Activated effector memory CD4-positive, alpha-beta T cell treated with Interleukin-2 at 50 U/mL for 16 hours (primary cell): ENCODE data around the gene PDIK1L.

Source experiments
- DNase-seq: peaks from one replicate; pipeline ENCODE4 v3.0.0-alpha.2; 2020

The PDIK1L gene

GRCh38 chr1:26111530-26112406, at the start of gene PDIK1L:
Gene PDIK1L (plus strand): TSS chr1:26111824. CDS start chr1:26114309, 2,485 bp downstream.
- peak; percentile 95 for DNase-seq

- no peak for DNase-seq
These were observed 47.1 kb upstream of the PDIK1L start for GRCh38 chr1:26064553-26064952.

GRCh38 chr1:26066160-26066559, 45.5 kb upstream of the PDIK1L start:
- DNase-seq = no peak

GRCh38 chr1:26066857-26067256, 44.8 kb upstream of the PDIK1L start:
- no peak for DNase-seq

GRCh38 chr1:26067432-26067911, 44.2 kb upstream of the PDIK1L start, which contains the start of gene TRIM63:
Gene TRIM63 (minus strand): TSS chr1:26067630. CDS start chr1:26067494, 136 bp downstream.
- no peak for DNase-seq

- DNase-seq = no peak
These were observed 41.7 kb upstream of the PDIK1L start for GRCh38 chr1:26069941-26070295.

- DNase-seq = no peak
These were observed 41.2 kb upstream of the PDIK1L start for GRCh38 chr1:26070296-26070962.

- DNase-seq = no peak
These were observed 40.7 kb upstream of the PDIK1L start for GRCh38 chr1:26070963-26071342.

GRCh38 chr1:26072305-26072704, 39.3 kb upstream of the PDIK1L start:
- DNase-seq = no peak

- DNase-seq = no peak
These were observed 36.0 kb upstream of the PDIK1L start for GRCh38 chr1:26075421-26076144.

- no peak for DNase-seq
These were observed 34.1 kb upstream of the PDIK1L start for GRCh38 chr1:26077524-26077923.

GRCh38 chr1:26078286-26079177, 33.1 kb upstream of the PDIK1L start:
- DNase-seq = no peak

- DNase-seq = no peak
These were observed 32.5 kb upstream of the PDIK1L start for GRCh38 chr1:26079178-26079563.

GRCh38 chr1:26079960-26080814, 31.4 kb upstream of the PDIK1L start:
- no peak for DNase-seq

GRCh38 chr1:26081267-26082019, 30.2 kb upstream of the PDIK1L start:
- no peak for DNase-seq

- no peak for DNase-seq
These were observed 29.6 kb upstream of the PDIK1L start for GRCh38 chr1:26082020-26082350.

GRCh38 chr1:26083208-26083607, 28.4 kb upstream of the PDIK1L start:
- DNase-seq = no peak

GRCh38 chr1:26084091-26084561, 27.5 kb upstream of the PDIK1L start:
- no peak for DNase-seq

- DNase-seq = no peak
These were observed 26.8 kb upstream of the PDIK1L start for GRCh38 chr1:26084844-26085243.

- no peak for DNase-seq
These were observed 22.5 kb upstream of the PDIK1L start for GRCh38 chr1:26089125-26089524.

GRCh38 chr1:26090893-26091292, 20.7 kb upstream of the PDIK1L start:
- DNase-seq = no peak
